Vagina (tissue), 2 donors: ENCODE results near the gene TGFB2. TPM values are rescaled to one million over a fixed set of nuclear protein-coding genes. Genes with fewer than 3 reads are reported as not detected.
A peak's percentile ranks its signal among the peaks of the same experiment; 100 is the strongest.

Experiments used
- DNase-seq, 2 donors: peaks; one replicate each; pipeline ENCODE4 v3.0.0-alpha.2; 2017; ENCODE audit errors: extremely low spot score in 2 of 2
- H3K27ac ChIP-seq: fragments of 200-600 bp; sonication (generic); one replicate; pipeline ENCODE4 v1.5.1; 2019
- H3K27me3 ChIP-seq: fragments of 200-600 bp; sonication (generic); one replicate; pipeline ENCODE4 v1.5.1; 2019
- H3K36me3 ChIP-seq, 2 donors: fragments of 200-600 bp; sonication (generic); one replicate each; pipeline ENCODE4 v1.5.1; 2017 to 2019
- H3K4me1 ChIP-seq: fragments of 200-600 bp; sonication (generic); one replicate; pipeline ENCODE4 v1.5.1; 2019
- H3K4me3 ChIP-seq, 2 donors: fragments of 200-600 bp; sonication (generic); 1 replicate in 1 of 2; 2 replicates in 1 of 2; pipeline ENCODE4 v1.5.1; 2016 to 2019
- H3K9me3 ChIP-seq: fragments of 200-600 bp; sonication (generic); one replicate; pipeline ENCODE4 v1.5.1; 2019
- POLR2A ChIP-seq, 2 donors: fragments of 450-650 bp; IDR thresholded peaks; one replicate each; pipeline ENCODE4 v1.6.1; 2017; ENCODE audit warnings: antibody characterized with exemption in 2 of 2, mild to moderate bottlenecking in 2 of 2, moderate library complexity in 2 of 2
- POLR2AphosphoS5 ChIP-seq, 2 donors: sonication (generic); formaldehyde crosslinking; IDR thresholded peaks; one replicate each; pipeline ENCODE4 v1.9.0; 2017; ENCODE audit warnings: antibody characterized with exemption in 2 of 2, mild to moderate bottlenecking in 2 of 2, low read depth in 1 of 2; ENCODE audit not compliant: insufficient read depth in 1 of 2
- intact Hi-C: fragments of 100-400 bp; cut with DNase I; formaldehyde crosslinking; loops from one replicate; pipeline ENCODE4 v1.15.1; 2023
- total RNA-seq: library from RNA; depleted of rRNA; stranded (reverse); fragments of >200 nt; gene quantifications from one replicate; pipeline ENCODE4 v1.2.3, GENCODE V29; 2016
- TF ChIP-seq, protein P1 (sequence below), 3 experiments: fragments of 450-650 bp in 2 of 3; fragments of 200-600 bp in 1 of 3; sonication (generic) in 1 of 3; IDR thresholded peaks; one replicate each; pipeline ENCODE4 v1.5.1; 2017 to 2019; ENCODE audit warnings: antibody characterized with exemption in 3 of 3, mild to moderate bottlenecking in 2 of 3, moderate library complexity in 2 of 3

Gene TGFB2
- total RNA-seq, 1 donor from 2014 or later: 16.9 TPM

DNA sequence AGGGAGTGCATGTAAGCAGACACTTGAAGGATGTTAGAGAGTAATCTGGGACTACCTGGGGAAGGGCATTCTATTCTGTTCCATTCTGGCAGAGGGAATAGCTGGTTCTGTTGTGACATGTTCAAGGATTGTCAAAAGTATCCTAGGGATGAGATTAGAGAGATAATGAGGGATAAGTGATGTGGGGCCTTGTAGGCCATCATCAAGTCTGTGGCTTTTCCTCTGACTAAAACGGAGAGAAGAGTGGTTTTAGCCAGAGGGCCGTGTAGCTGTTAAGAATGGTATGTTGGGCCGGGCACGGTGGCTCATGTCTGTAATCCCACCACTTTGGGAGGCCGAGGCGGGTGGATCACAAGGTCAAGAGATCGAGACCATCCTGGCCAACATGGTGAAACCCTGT lies 23.6 kb downstream of the TGFB2 start:
- Histone ChIP-seq H3K9me3 (no peaks in the 10 kb centered on the region), H3K4me1 (peaks cover 40% of the 10 kb centered on the region), H3K4me3 (no peak overlapping the region), H3K27ac (no peak overlapping the region), H3K27me3 (no peaks in the 10 kb centered on the region), H3K36me3 (no peaks in the 10 kb centered on the region)
- DNase-seq: no peak
- intact Hi-C loops: no loop called here
- TF ChIP-seq, protein P1, sequence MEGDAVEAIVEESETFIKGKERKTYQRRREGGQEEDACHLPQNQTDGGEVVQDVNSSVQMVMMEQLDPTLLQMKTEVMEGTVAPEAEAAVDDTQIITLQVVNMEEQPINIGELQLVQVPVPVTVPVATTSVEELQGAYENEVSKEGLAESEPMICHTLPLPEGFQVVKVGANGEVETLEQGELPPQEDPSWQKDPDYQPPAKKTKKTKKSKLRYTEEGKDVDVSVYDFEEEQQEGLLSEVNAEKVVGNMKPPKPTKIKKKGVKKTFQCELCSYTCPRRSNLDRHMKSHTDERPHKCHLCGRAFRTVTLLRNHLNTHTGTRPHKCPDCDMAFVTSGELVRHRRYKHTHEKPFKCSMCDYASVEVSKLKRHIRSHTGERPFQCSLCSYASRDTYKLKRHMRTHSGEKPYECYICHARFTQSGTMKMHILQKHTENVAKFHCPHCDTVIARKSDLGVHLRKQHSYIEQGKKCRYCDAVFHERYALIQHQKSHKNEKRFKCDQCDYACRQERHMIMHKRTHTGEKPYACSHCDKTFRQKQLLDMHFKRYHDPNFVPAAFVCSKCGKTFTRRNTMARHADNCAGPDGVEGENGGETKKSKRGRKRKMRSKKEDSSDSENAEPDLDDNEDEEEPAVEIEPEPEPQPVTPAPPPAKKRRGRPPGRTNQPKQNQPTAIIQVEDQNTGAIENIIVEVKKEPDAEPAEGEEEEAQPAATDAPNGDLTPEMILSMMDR (IDR thresholded peaks at IDR 0.05): no peak
- TF ChIP-seq POLR2A (IDR thresholded peaks at IDR 0.05): no peak
- TF ChIP-seq POLR2AphosphoS5 (IDR thresholded peaks at IDR 0.05; ENCODE audit: insufficient read depth in 1 of 2, low read depth in 1 of 2): no peak

DNA sequence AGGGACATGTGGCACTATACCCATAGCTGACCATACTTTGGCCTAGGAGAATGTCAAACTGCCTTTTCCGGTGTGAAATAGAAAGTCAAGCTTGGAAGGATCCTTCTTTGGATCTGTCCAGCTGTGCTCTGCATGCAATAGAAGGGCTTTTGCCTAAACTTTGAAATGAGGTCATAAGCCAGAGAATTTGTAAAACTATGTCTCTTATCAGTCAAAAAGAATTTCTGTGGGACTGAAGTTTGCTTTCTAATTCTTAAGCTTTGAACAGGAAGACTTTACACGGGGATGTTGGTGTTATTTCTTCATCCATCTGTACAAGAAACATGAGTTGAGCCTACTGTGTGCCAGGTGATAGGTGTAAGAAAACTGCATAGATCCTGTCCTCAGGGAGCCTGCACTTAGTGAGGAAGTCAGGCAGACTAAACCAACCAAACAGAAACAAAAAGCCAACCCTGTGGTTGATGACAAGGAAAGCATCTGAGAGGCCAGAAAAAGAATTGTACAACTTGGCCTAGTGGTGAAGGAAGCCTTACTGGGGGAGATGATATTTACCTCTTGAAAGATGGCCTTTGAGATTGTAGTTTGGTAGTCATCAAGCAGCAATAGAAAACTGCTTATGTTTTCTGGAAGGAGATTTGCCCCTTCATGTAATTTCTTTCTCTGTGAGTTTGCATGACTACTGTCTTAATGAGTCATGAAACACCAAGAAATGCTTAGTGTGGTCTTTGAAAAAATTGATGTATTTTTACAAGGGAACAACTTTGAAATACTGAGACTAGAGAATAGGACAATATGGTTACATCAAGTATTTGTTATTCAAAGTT lies 24.8 kb downstream of the TGFB2 start:
- peak overlapping the region; percentile 5 for H3K27ac ChIP-seq
- H3K36me3 ChIP-seq: no peaks in the 10 kb centered on the region
- H3K4me1 ChIP-seq: peaks cover 43% of the 10 kb centered on the region
- intact Hi-C loops: no loop called here
- DNase-seq: peak in 1 of 2 donors; percentile 72
- no peak overlapping the region for H3K4me3 ChIP-seq
- H3K27me3 ChIP-seq: no peaks in the 10 kb centered on the region
- no peaks in the 10 kb centered on the region for H3K9me3 ChIP-seq
- TF ChIP-seq POLR2A (IDR thresholded peaks at IDR 0.05) (no peak), POLR2AphosphoS5 (IDR thresholded peaks at IDR 0.05; ENCODE audit: insufficient read depth in 1 of 2, low read depth in 1 of 2) (no peak)
- TF ChIP-seq, protein P1 (IDR thresholded peaks at IDR 0.05): no peak

DNA sequence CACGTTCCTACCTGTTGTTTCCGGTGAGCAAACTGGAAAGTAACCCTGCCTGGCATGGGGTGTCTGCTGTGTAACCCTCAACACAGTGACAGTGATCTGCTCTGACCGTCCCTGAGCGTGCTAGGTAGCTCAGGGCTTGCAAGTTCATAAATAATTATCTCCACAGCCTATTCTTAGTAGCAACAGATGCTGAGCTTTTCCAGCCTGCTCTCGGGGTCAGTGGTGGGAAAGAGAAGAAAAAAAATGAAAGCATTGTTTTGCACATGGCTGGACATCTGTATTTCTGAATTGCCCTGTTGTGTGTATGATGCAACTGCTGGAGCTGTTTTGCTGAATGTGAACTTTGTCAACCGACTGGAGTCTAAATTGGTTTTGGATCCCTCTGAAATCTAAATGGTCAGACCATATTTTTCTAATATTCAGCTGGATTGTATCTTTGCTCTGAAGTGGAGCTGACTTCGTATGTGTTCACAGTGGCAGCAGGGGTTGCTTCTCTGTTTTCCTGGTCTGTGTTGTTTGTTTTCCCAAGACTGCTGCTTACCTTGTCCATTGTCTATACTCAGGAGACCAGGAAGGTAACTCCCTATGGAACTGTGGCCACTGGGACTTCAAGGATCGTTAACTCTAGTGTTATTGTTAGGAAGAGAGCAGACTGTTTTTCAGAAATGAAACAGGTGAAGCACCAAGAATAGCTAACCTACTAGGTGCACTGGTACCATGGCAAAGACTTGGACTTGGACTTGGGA lies 27.0 kb downstream of the TGFB2 start:
- Histone ChIP-seq H3K4me3 (no peak overlapping the region), H3K36me3 (no peaks in the 10 kb centered on the region), H3K27ac (peak overlapping the region; percentile 14), H3K9me3 (no peaks in the 10 kb centered on the region), H3K27me3 (no peaks in the 10 kb centered on the region), H3K4me1 (peaks cover 39% of the 10 kb centered on the region)
- intact Hi-C loops: no loop called here
- peak in 1 of 2 donors; percentile 82 for DNase-seq
- TF ChIP-seq POLR2A (IDR thresholded peaks at IDR 0.05) (no peak), POLR2AphosphoS5 (IDR thresholded peaks at IDR 0.05; ENCODE audit: insufficient read depth in 1 of 2, low read depth in 1 of 2) (peak in 1 of 2 donors; percentile 23)
- TF ChIP-seq, protein P1 (IDR thresholded peaks at IDR 0.05): no peak

DNA sequence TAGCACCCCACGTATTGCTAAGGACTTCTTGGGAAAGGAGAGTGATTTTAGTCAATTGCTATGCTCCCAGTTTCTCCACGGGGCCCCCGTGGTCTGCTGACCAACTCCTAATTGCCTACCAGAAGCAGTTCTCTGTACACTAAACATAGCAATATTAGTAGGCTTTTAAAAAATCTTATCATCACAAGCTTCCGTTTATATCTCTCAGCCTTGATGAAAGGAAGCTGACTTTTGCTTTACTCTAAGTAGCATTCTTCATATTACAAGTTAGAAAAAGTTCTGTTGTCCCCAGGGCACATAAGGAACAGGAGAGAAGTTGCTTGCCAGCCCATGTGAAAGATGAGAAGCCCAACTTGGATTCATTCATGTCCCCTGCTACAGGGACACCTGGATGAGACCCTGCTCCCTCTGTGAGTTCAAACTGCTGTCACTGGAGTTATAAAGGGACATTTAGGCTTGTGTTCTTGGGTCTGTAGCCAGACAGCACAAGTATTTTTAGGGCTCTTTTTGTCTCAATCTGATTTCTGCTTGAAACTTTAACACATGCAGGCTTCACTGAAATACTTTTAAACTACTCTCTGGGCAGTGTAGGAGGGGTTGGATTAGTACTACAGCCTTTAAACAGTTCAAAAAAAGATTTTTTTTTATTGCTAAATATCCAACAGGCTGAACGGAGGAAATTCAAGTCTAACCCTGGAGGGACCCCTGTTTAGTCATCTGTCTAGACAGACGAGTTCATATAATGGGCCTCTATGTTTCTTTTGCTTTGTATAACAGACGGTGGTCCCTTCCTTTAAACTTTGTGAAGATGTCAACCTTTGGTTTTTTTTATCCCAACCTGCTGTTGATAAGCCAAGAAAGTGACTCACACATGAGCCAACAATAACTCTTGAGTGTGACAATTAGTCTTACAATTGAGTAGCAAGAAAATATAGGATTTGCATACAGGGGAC lies 29.5 kb downstream of the TGFB2 start:
- Histone ChIP-seq H3K4me3 (no peak overlapping the region), H3K4me1 (peaks cover 48% of the 10 kb centered on the region), H3K9me3 (no peaks in the 10 kb centered on the region), H3K27ac (peak overlapping the region; percentile 61), H3K36me3 (no peaks in the 10 kb centered on the region), H3K27me3 (no peaks in the 10 kb centered on the region)
- no peak for DNase-seq
- TF ChIP-seq POLR2AphosphoS5 (IDR thresholded peaks at IDR 0.05; ENCODE audit: insufficient read depth in 1 of 2, low read depth in 1 of 2) (no peak), POLR2A (IDR thresholded peaks at IDR 0.05) (no peak)
- TF ChIP-seq, protein P1 (IDR thresholded peaks at IDR 0.05): no peak
- intact Hi-C loops: no loop called here
